ENCODE measurements around the gene PLXNA2.

DNA sequence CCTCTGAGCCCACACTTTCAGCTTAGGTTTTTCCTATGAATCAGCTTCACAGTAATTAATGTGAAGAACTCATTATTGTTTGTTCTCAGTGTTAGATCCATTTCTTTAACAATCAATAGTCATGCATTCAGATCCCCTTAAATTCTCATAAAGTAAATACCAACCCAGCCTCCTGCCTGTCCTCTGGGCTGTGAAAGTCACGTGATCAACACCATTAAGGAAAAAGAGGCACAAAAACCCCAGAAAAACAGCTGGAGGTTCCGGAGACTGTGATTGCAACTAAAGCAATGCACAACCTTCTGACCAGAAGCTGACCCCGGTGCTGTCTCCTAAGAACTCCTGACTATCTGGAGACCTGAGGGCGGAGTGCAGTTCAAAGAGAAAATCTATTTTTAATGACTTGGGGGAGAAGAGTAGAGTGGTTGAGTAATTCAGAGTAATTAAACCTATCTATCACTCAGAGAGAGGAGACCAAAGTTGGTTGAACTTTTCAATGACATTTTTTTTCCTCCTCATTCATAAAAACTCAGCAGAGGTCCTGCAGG, 132.5 kb downstream of the PLXNA2 start:
- TF ChIP-seq, protein P1, sequence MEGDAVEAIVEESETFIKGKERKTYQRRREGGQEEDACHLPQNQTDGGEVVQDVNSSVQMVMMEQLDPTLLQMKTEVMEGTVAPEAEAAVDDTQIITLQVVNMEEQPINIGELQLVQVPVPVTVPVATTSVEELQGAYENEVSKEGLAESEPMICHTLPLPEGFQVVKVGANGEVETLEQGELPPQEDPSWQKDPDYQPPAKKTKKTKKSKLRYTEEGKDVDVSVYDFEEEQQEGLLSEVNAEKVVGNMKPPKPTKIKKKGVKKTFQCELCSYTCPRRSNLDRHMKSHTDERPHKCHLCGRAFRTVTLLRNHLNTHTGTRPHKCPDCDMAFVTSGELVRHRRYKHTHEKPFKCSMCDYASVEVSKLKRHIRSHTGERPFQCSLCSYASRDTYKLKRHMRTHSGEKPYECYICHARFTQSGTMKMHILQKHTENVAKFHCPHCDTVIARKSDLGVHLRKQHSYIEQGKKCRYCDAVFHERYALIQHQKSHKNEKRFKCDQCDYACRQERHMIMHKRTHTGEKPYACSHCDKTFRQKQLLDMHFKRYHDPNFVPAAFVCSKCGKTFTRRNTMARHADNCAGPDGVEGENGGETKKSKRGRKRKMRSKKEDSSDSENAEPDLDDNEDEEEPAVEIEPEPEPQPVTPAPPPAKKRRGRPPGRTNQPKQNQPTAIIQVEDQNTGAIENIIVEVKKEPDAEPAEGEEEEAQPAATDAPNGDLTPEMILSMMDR (IDR thresholded peaks at IDR 0.05; ENCODE audit: borderline replicate concordance, extremely low read depth, low read length, poor library complexity, severe bottlenecking) = no peak
- no peak for TF ChIP-seq EZH2 (IDR thresholded peaks at IDR 0.05; ENCODE audit: borderline replicate concordance, low read depth, low read length, severe bottlenecking)
